Right renal cortex interstitium (tissue), 3 donors: ENCODE data around the gene SUV39H1. TPM values are rescaled to one million over a fixed set of nuclear protein-coding genes. Genes with fewer than 3 reads are reported as not detected.

Experiments used
- DNase-seq, 3 donors: peaks; one replicate each; pipeline ENCODE4 v3.0.0-alpha.2; 2013; ENCODE audit warnings: low read depth in 3 of 3, low spot score in 2 of 3
- polyA plus RNA-seq, 3 donors: library from polyadenylated mRNA; unstranded; fragments of 120-200 nt; gene quantifications; one replicate each; pipeline ENCODE4 v1.2.1, GENCODE V29; 2013; ENCODE audit not compliant: insufficient read length in 3 of 3

The SUV39H1 gene
- polyA plus RNA-seq, 3 donors: 5.7 to 6.5 (median 6.0) TPM

DNA sequence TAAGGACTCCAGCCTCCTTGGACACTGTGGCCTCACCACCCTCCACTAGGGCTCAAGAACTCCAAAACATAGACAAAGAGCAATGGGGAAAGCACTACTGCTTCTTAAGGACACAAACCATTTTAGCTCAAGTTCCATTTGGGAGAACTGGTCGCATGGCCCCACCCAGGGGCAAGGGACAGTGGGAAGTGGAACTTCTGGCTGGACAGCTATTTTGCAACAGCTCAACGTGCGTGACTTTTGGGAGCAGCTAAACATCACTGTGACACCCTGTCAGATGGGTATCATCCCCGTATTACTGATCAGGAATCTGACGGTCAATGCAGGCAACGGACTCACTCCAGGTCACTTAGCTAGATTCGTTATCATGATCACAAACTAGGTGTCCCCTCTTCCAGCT lies 56.0 kb downstream of the SUV39H1 start:
- no peak for DNase-seq

DNA sequence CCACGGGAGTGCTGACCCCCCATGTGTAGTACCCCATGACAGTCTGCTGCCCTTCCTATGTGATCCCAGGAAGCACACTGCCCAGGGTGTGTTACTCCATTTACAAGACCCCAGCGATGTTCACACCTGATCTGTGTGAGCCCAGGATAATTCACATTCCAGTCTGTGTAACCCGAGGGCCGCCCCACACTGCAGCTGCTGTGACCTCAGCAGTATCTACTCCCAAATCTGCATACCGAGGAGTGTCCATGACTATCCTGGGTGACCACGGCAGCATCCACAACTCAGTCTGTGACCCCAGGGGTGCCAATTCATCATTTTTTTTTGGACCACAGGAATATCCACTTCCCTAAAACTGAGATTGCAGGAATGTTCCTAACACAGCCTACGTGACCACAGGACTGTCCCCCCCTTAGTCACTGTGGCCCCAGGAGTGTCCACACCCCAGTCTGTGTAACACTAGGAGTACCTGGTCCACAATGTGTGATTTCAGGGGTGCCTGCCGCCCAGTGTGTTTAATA lies 57.2 kb downstream of the SUV39H1 start:
- no peak for DNase-seq

DNA sequence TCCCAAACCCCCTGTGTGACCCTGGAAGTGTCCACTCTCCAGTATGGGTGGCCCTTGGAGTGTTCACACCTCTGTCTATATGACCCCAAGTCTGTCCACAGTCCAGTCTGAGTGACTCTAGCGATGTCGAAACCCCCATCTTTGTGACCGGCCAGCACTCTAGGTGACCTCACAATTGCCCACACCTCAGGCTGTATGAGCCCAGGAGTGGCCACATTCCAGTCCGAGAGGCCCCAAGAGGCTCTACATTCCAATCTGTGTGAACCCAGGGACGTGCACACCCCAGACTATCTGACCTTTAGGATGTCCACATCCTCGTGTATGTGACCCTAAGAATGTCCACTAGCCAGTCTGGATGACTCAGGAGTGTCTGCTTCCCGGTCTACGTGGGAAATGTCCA lies 57.7 kb downstream of the SUV39H1 start:
- DNase-seq: no peak

Other genes starting within 250 kb of the SUV39H1 start
- 1 to 10 TPM; 3.2 to 6.0 (median 4.1) TPM for gene SLC38A5, start 226.5 kb upstream of the SUV39H1 start, polyA plus RNA-seq
- 10 to 100 TPM; 32.2 to 35.6 (median 34.8) TPM for gene FTSJ1, start 220.5 kb upstream of the SUV39H1 start, polyA plus RNA-seq
- gene PORCN, start 187.7 kb upstream of the SUV39H1 start, polyA plus RNA-seq: 1 to 10 TPM; 6.8 to 7.5 (median 7.1) TPM
- 10 to 100 TPM; 68.3 to 77.3 (median 70.3) TPM for gene EBP, start 174.9 kb upstream of the SUV39H1 start, polyA plus RNA-seq
- 1 to 10 TPM; 7.7 to 9.5 (median 9.5) TPM for gene TBC1D25, start 157.0 kb upstream of the SUV39H1 start, polyA plus RNA-seq
- gene RBM3, start 122.2 kb upstream of the SUV39H1 start, polyA plus RNA-seq: 100 to 1,000 TPM; 299 to 341 (median 338) TPM
- gene WDR13, start 99.2 kb upstream of the SUV39H1 start, polyA plus RNA-seq: 100 to 1,000 TPM; 101 to 128 (median 121) TPM
- 1 to 10 TPM; 2.8 to 3.0 (median 2.9) TPM for gene WAS, start 12.9 kb upstream of the SUV39H1 start, polyA plus RNA-seq
- 1 to 10 TPM; 1.1 to 2.8 (median 1.5) TPM for gene GLOD5, start 65.0 kb downstream of the SUV39H1 start, polyA plus RNA-seq
- gene GATA1, start 89.9 kb downstream of the SUV39H1 start, polyA plus RNA-seq: under 1 TPM; 0.40 to 0.74 (median 0.74) TPM
- gene HDAC6, start 105.3 kb downstream of the SUV39H1 start, polyA plus RNA-seq: 100 to 1,000 TPM; 140 to 164 (median 141) TPM
- gene ERAS, start 129.8 kb downstream of the SUV39H1 start, polyA plus RNA-seq: under 1 TPM in 1 of 3 donors, not detected in 2; 0.12 TPM
- gene PCSK1N, start 138.9 kb downstream of the SUV39H1 start, polyA plus RNA-seq: 10 to 100 TPM in 1 of 3 donors, 1 to 10 TPM in 2; 5.1 to 10.4 (median 6.8) TPM
- gene TIMM17B, start 201.0 kb downstream of the SUV39H1 start, polyA plus RNA-seq: 10 to 100 TPM; 33.2 to 43.0 (median 34.5) TPM
- gene PQBP1, start 201.2 kb downstream of the SUV39H1 start, polyA plus RNA-seq: 10 to 100 TPM; 75.1 to 78.8 (median 75.8) TPM
- gene SLC35A2, start 214.9 kb downstream of the SUV39H1 start, polyA plus RNA-seq: 10 to 100 TPM; 31.8 to 32.8 (median 32.4) TPM
- 1 to 10 TPM; 5.6 to 6.7 (median 6.2) TPM for gene PIM2, start 222.3 kb downstream of the SUV39H1 start, polyA plus RNA-seq